Tibial artery (tissue), 4 donors: ENCODE measurements around the gene JCHAIN.
A peak's percentile ranks its signal among the peaks of the same experiment; 100 is the strongest.

Experiments used
- DNase-seq, 2 donors: peaks; one replicate each; pipeline ENCODE4 v3.0.0-alpha.2; 2019
- H3K27ac ChIP-seq, 2 donors: fragments of 200-600 bp; sonication (generic) in 1 of 2; 1 replicate in 1 of 2; 2 replicates in 1 of 2; pipeline ENCODE4 v1.5.1; 2018 to 2019; ENCODE audit warnings: mild to moderate bottlenecking in 1 of 2
- H3K27me3 ChIP-seq, 2 donors: fragments of 200-600 bp; sonication (generic) in 1 of 2; one replicate each; pipeline versions ENCODE4 v1.5.1 to v1.6.0; 2016 to 2019
- H3K36me3 ChIP-seq, 3 donors: fragments of 200-600 bp; sonication (generic) in 2 of 3; one replicate each; pipeline ENCODE4 v1.5.1; 2016 to 2019; ENCODE audit warnings: mild to moderate bottlenecking in 2 of 3
- H3K4me1 ChIP-seq, 4 donors: fragments of 200-600 bp; sonication (generic) in 2 of 4; 1 replicate in 3 of 4; 2 replicates in 1 of 4; pipeline ENCODE4 v1.5.1; 2016 to 2019
- H3K4me3 ChIP-seq, 2 donors: fragments of 200-600 bp; sonication (generic) in 1 of 2; 1 replicate in 1 of 2; 2 replicates in 1 of 2; pipeline ENCODE4 v1.5.1; 2018 to 2019; ENCODE audit warnings: mild to moderate bottlenecking in 2 of 2
- H3K9me3 ChIP-seq, 3 donors: fragments of 200-600 bp; sonication (generic) in 1 of 3; one replicate each; pipeline ENCODE4 v1.5.1; 2016 to 2019
- CTCF ChIP-seq, 2 experiments: fragments of 200-600 bp in 1 of 2; fragments of 450-650 bp in 1 of 2; IDR thresholded peaks; one replicate each; pipeline ENCODE4 v1.5.1; 2017 to 2019; ENCODE audit warnings: antibody characterized with exemption in 2 of 2, mild to moderate bottlenecking in 1 of 2, moderate library complexity in 1 of 2
- intact Hi-C: fragments of 100-400 bp; cut with DNase I; formaldehyde crosslinking; loops from one replicate; pipeline ENCODE4 v1.15.0; 2023; ENCODE audit warnings: low total_unique reads

JCHAIN gene

GRCh38 chr4:70712150-70712549 is 45.8 kb upstream of the JCHAIN start:
- no peak for TF ChIP-seq CTCF (IDR thresholded peaks at IDR 0.05)
- Histone ChIP-seq H3K4me3 (no peak overlapping the region), H3K9me3 (no peaks in the 10 kb centered on the region), H3K27me3 (no peaks in the 10 kb centered on the region), H3K36me3 (no peaks in the 10 kb centered on the region), H3K27ac (no peak overlapping the region), H3K4me1 (peaks cover 0 to 24% (median 4%) of the 10 kb centered on the region in 4 donors)
- intact Hi-C loops = no loop called here
- no peak for DNase-seq

GRCh38 chr4:70711599-70711998 is 45.3 kb upstream of the JCHAIN start:
- no peak overlapping the region for H3K27ac ChIP-seq
- no peak overlapping the region for H3K4me3 ChIP-seq

GRCh38 chr4:70709611-70710205 is 43.4 kb upstream of the JCHAIN start:
- no peaks in the 10 kb centered on the region for H3K36me3 ChIP-seq
- no peak for DNase-seq
- no peaks in the 10 kb centered on the region for H3K9me3 ChIP-seq
- H3K4me1 ChIP-seq = peaks cover 0 to 36% (median 13%) of the 10 kb centered on the region in 4 donors
- no peak overlapping the region for H3K4me3 ChIP-seq
- no peak for TF ChIP-seq CTCF (IDR thresholded peaks at IDR 0.05)
- no peaks in the 10 kb centered on the region for H3K27me3 ChIP-seq
- intact Hi-C loops = no loop called here
- H3K27ac ChIP-seq = no peak overlapping the region

More at GRCh38 chr4:70711599-70711998, 45.3 kb upstream of the JCHAIN start:
- Histone ChIP-seq H3K27me3 (no peaks in the 10 kb centered on the region), H3K4me1 (peaks cover 0 to 30% (median 8%) of the 10 kb centered on the region in 4 donors), H3K9me3 (no peaks in the 10 kb centered on the region), H3K36me3 (no peaks in the 10 kb centered on the region)
- no peak for DNase-seq
- intact Hi-C loops = no loop called here
- TF ChIP-seq CTCF (IDR thresholded peaks at IDR 0.05) = no peak

GRCh38 chr4:70706516-70706915 is 40.2 kb upstream of the JCHAIN start:
- no peaks in the 10 kb centered on the region for H3K9me3 ChIP-seq
- H3K27me3 ChIP-seq = no peaks in the 10 kb centered on the region
- intact Hi-C loops = no loop called here
- H3K4me3 ChIP-seq = peak overlapping the region; percentile 72 to 96
- no peaks in the 10 kb centered on the region for H3K36me3 ChIP-seq
- no peak for TF ChIP-seq CTCF (IDR thresholded peaks at IDR 0.05)
- peaks cover 0 to 29% (median 11%) of the 10 kb centered on the region in 4 donors for H3K4me1 ChIP-seq
- no peak for DNase-seq
- peak overlapping the region; percentile 91 to 95 for H3K27ac ChIP-seq

GRCh38 chr4:70706044-70706461 is 39.7 kb upstream of the JCHAIN start:
- peak overlapping the region; percentile 72 to 96 for H3K4me3 ChIP-seq
- no peak for DNase-seq
- no peaks in the 10 kb centered on the region for H3K36me3 ChIP-seq
- peaks cover 0 to 29% (median 11%) of the 10 kb centered on the region in 4 donors for H3K4me1 ChIP-seq
- TF ChIP-seq CTCF (IDR thresholded peaks at IDR 0.05) = no peak
- H3K27me3 ChIP-seq = no peaks in the 10 kb centered on the region
- no peaks in the 10 kb centered on the region for H3K9me3 ChIP-seq
- intact Hi-C loops = no loop called here
- peak overlapping the region; percentile 91 to 95 for H3K27ac ChIP-seq
